H1 (cell line): ENCODE results near the gene MXI1. TPM values are rescaled to one million over a fixed set of nuclear protein-coding genes. Genes with fewer than 3 reads are reported as not detected.

Experiments used
- CTCF ChIA-PET: fragments of 300-600 bp; sonication (Branson Sonifier 250); formaldehyde crosslinking; loops from one replicate; lab custom pipeline; 2021; ENCODE audit not compliant: partially characterized antibody; lab: Charles Lee
- POLR2A ChIA-PET: fragments of 300-600 bp; sonication (Branson Sonifier 250); formaldehyde crosslinking; loops from one replicate; lab custom pipeline; 2021; ENCODE audit warnings: inconsistent platforms; ENCODE audit not compliant: partially characterized antibody; lab: Charles Lee
- DNase-seq, 2 experiments: peaks; one replicate each; pipeline versions ENCODE4 v3.0.0 to v3.0.0-alpha.2; 2010 to 2022; ENCODE audit warnings: low spot score in 2 of 2, low read depth in 1 of 2, mixed read lengths in 1 of 2
- FAIRE-seq: peaks from 2 replicates; lab custom pipeline; 2011; peaks lifted over from hg19 to GRCh38; lab: Jason Lieb, UNC
- H2AFZ ChIP-seq: 2 replicates; pipeline ENCODE4 v1.8.1; 2012; ENCODE audit warnings: low read length, inconsistent platforms
- H2AK5ac ChIP-seq: 2 replicates; pipeline ENCODE4 v1.6.1; 2013; ENCODE audit warnings: low read depth, low read length
- H2BK120ac ChIP-seq: replicated peaks from 2 replicates; pipeline ENCODE3; 2013; ENCODE audit warnings: low read depth, low read length, inconsistent platforms
- H2BK12ac ChIP-seq: 2 replicates; pipeline ENCODE4 v1.6.1; 2013; ENCODE audit warnings: low read depth, low read length
- H2BK15ac ChIP-seq: 2 replicates; pipeline ENCODE4 v1.6.1; 2013; ENCODE audit warnings: low read length
- H2BK20ac ChIP-seq: 2 replicates; pipeline ENCODE4 v1.6.1; 2013; ENCODE audit warnings: low read length
- H2BK5ac ChIP-seq: 2 replicates; pipeline ENCODE4 v1.6.1; 2013; ENCODE audit warnings: low read depth, low read length
- H3K14ac ChIP-seq: 2 replicates; pipeline ENCODE4 v1.6.1; 2013; ENCODE audit warnings: inconsistent platforms; ENCODE audit not compliant: insufficient read length
- H3K18ac ChIP-seq: 2 replicates; pipeline ENCODE4 v1.6.1; 2013; ENCODE audit warnings: low read length; ENCODE audit errors: extremely low read depth
- H3K23ac ChIP-seq: 2 replicates; pipeline ENCODE4 v1.6.1; 2013; ENCODE audit warnings: inconsistent platforms; ENCODE audit not compliant: insufficient read length
- H3K23me2 ChIP-seq: 2 replicates; pipeline ENCODE4 v1.6.1; 2013; ENCODE audit warnings: low read depth, low read length
- H3K27ac ChIP-seq: 2 replicates; pipeline ENCODE4 v1.6.1; 2011; ENCODE audit warnings: low read depth, low read length, inconsistent platforms
- H3K27me3 ChIP-seq, 4 experiments: replicated peaks in 1 of 4; 1 replicate in 1 of 4; 2 replicates in 3 of 4; pipeline versions ENCODE4 v1.6.1 to v1.8.1; 2011 to 2013; ENCODE audit warnings: low read length in 3 of 4, mild to moderate bottlenecking in 3 of 4, inconsistent platforms in 2 of 4, mixed read lengths in 2 of 4, moderate library complexity in 1 of 4; ENCODE audit not compliant: control insufficient read depth in 3 of 4, insufficient read depth in 3 of 4; ENCODE audit errors: extremely low read depth in 1 of 4
- H3K36me3 ChIP-seq, 4 experiments: 2 replicates each; pipeline versions ENCODE4 v1.6.1 to v1.8.1; 2011 to 2013; ENCODE audit warnings: mild to moderate bottlenecking in 4 of 4, low read length in 3 of 4, moderate library complexity in 2 of 4, control low read depth in 1 of 4, inconsistent platforms in 1 of 4; ENCODE audit not compliant: insufficient read depth in 4 of 4, control insufficient read depth in 2 of 4
- H3K4ac ChIP-seq: replicated peaks from 2 replicates; pipeline ENCODE3; 2013; ENCODE audit warnings: low read length, low read depth, mixed read lengths, inconsistent platforms; ENCODE audit not compliant: insufficient read length
- H3K4me1 ChIP-seq, 4 experiments: replicated peaks in 1 of 4; 1 replicate in 1 of 4; 2 replicates in 3 of 4; pipeline versions ENCODE4 v1.6.1 to v1.8.1; 2011 to 2013; ENCODE audit warnings: low read length in 3 of 4, inconsistent platforms in 2 of 4, mixed read lengths in 1 of 4; ENCODE audit not compliant: insufficient read depth in 4 of 4, control insufficient read depth in 3 of 4
- H3K4me2 ChIP-seq, 2 experiments: 2 replicates each; pipeline versions ENCODE4 v1.6.1 to v1.8.1; 2011 to 2013; ENCODE audit warnings: low read depth in 2 of 2, low read length in 2 of 2, control low read depth in 1 of 2, inconsistent platforms in 1 of 2, mild to moderate bottlenecking in 1 of 2; ENCODE audit not compliant: insufficient read depth in 1 of 2
- H3K4me3 ChIP-seq, 4 experiments: fragments of 200-600, 300-600 bp in 1 of 4; sonication (generic), shearing (Covaris generic), sonication (Bioruptor Twin) in 1 of 4; 2 replicates each; pipeline versions ENCODE4 v1.5.1 to v1.8.1; 2011 to 2016; ENCODE audit warnings: low read length in 4 of 4, low read depth in 3 of 4, control low read depth in 2 of 4, inconsistent platforms in 2 of 4, mild to moderate bottlenecking in 2 of 4, mixed read lengths in 1 of 4, moderate library complexity in 1 of 4; ENCODE audit not compliant: insufficient read depth in 2 of 4; ENCODE audit errors: extremely low read depth in 1 of 4
- H3K56ac ChIP-seq: replicated peaks from 2 replicates; pipeline ENCODE3; 2013; ENCODE audit warnings: low read depth, mild to moderate bottlenecking, mixed read lengths, low read length, inconsistent platforms; ENCODE audit not compliant: insufficient read length
- H3K79me1 ChIP-seq: 2 replicates; pipeline ENCODE4 v1.6.1; 2013; ENCODE audit warnings: low read depth, low read length, control low read depth
- H3K79me2 ChIP-seq, 2 experiments: 2 replicates each; pipeline versions ENCODE4 v1.6.1 to v1.8.1; 2012 to 2013; ENCODE audit warnings: low read length in 2 of 2, mild to moderate bottlenecking in 2 of 2, inconsistent platforms in 1 of 2; ENCODE audit not compliant: insufficient read depth in 2 of 2, control insufficient read depth in 1 of 2
- H3K9ac ChIP-seq, 4 experiments: replicated peaks in 1 of 4; 1 replicate in 1 of 4; 2 replicates in 3 of 4; pipeline versions ENCODE4 v1.6.1 to v1.8.1; 2011 to 2013; ENCODE audit warnings: low read depth in 3 of 4, low read length in 3 of 4, control low read depth in 2 of 4, mild to moderate bottlenecking in 2 of 4, moderate library complexity in 2 of 4, inconsistent platforms in 1 of 4; ENCODE audit errors: extremely low read depth in 1 of 4
- H3K9me3 ChIP-seq, 2 experiments: 2 replicates each; pipeline versions ENCODE4 v1.6.1 to v1.8.1; 2012 to 2013; ENCODE audit warnings: mild to moderate bottlenecking in 2 of 2, moderate library complexity in 2 of 2, control low read depth in 1 of 2, inconsistent platforms in 1 of 2, low read depth in 1 of 2, low read length in 1 of 2, mixed read lengths in 1 of 2; ENCODE audit not compliant: insufficient read depth in 2 of 2
- H4K20me1 ChIP-seq, 2 experiments: replicated peaks in 1 of 2; 2 replicates each; pipeline versions ENCODE3 to v1.8.1; 2011 to 2013; ENCODE audit warnings: inconsistent platforms in 2 of 2, low read length in 2 of 2, mild to moderate bottlenecking in 1 of 2; ENCODE audit not compliant: insufficient read depth in 2 of 2, control insufficient read depth in 1 of 2
- H4K5ac ChIP-seq: 2 replicates; pipeline ENCODE4 v1.6.1; 2013; ENCODE audit warnings: low read length, low read depth, mixed read lengths, inconsistent platforms; ENCODE audit not compliant: insufficient read length
- H4K8ac ChIP-seq: 2 replicates; pipeline ENCODE4 v1.8.0; 2013; ENCODE audit warnings: mild to moderate bottlenecking, moderate library complexity, low read length, inconsistent platforms; ENCODE audit not compliant: insufficient read depth; ENCODE audit errors: extremely low read depth
- H4K91ac ChIP-seq: replicated peaks from 2 replicates; pipeline ENCODE3; 2013; ENCODE audit warnings: low read length, mixed read lengths, inconsistent platforms; ENCODE audit not compliant: insufficient read length
- CBX5 ChIP-seq: fragments of 300-800, 300-1000 bp; sonication (generic); IDR thresholded peaks from 2 replicates; pipeline ENCODE4 v1.7.1; 2016; ENCODE audit warnings: antibody characterized with exemption, low read length, low read depth
- CBX8 ChIP-seq: fragments of 300-800, 300-1000 bp; sonication (generic); IDR thresholded peaks from 2 replicates; pipeline ENCODE4 v1.7.1; 2016; ENCODE audit warnings: low read depth, low read length, borderline replicate concordance
- CHD1 ChIP-seq: IDR thresholded peaks from 2 replicates; pipeline ENCODE4 v1.6.1; 2012; ENCODE audit warnings: low read depth, low read length, improper control_type of control experiment
- CHD2 ChIP-seq: IDR thresholded peaks from 2 replicates; pipeline ENCODE4 v1.6.1; 2012; ENCODE audit warnings: low read length, improper control_type of control experiment
- CREB1 ChIP-seq: IDR thresholded peaks from 2 replicates; pipeline ENCODE4 v1.6.1; 2012; ENCODE audit warnings: inconsistent platforms
- EGR1 ChIP-seq: IDR thresholded peaks from 2 replicates; pipeline ENCODE4 v1.6.1; 2011; ENCODE audit warnings: low read depth, low read length, borderline replicate concordance
- EZH2 ChIP-seq: fragments of 200-600 bp; sonication (generic); IDR thresholded peaks from 2 replicates; pipeline ENCODE4 v1.7.1; 2012; ENCODE audit warnings: low read depth, mild to moderate bottlenecking, moderate library complexity, low read length, inconsistent platforms; ENCODE audit not compliant: severe bottlenecking
- GTF2F1 ChIP-seq: IDR thresholded peaks from 2 replicates; pipeline ENCODE4 v1.6.1; 2012; ENCODE audit warnings: low read depth, low read length, improper control_type of control experiment, borderline replicate concordance
- HDAC6 ChIP-seq: IDR thresholded peaks from one replicate; pipeline ENCODE4 v1.7.1; 2012; ENCODE audit warnings: low read depth, mild to moderate bottlenecking, inconsistent platforms, low read length, moderate library complexity
- JUN ChIP-seq: IDR thresholded peaks from 2 replicates; pipeline ENCODE4 v1.6.1; 2011; ENCODE audit warnings: low read depth, mild to moderate bottlenecking, improper control_type of control experiment, low read length
- KDM1A ChIP-seq: fragments of 200-600, 300-600 bp; sonication (generic); IDR thresholded peaks from 2 replicates; pipeline ENCODE4 v1.7.1; 2016; ENCODE audit warnings: mild to moderate bottlenecking, low read length, borderline replicate concordance
- SP1 ChIP-seq: IDR thresholded peaks from 2 replicates; pipeline ENCODE4 v1.6.1; 2011; ENCODE audit warnings: low read depth, low read length
- TAF1 ChIP-seq: IDR thresholded peaks from 2 replicates; pipeline ENCODE4 v1.6.1; 2011; ENCODE audit warnings: mild to moderate bottlenecking, low read depth, low read length
- TBP ChIP-seq: IDR thresholded peaks from 2 replicates; pipeline ENCODE4 v1.6.1; 2011; ENCODE audit warnings: low read depth, low read length, improper control_type of control experiment
- ZNF274 ChIP-seq: IDR thresholded peaks from 2 replicates; pipeline ENCODE4 v1.7.0; 2012; ENCODE audit warnings: low read length, borderline replicate concordance; ENCODE audit errors: extremely low read depth
- WGBS, 2 experiments: shearing (Covaris generic) in 1 of 2; methylation state at CpG; one replicate each; pipeline versions ENCODE4 v1.1.6 to v1.1.7; 2013 to 2015; ENCODE audit warnings: low lambda C conversion rate in 2 of 2, mixed read lengths in 2 of 2, inconsistent platforms in 1 of 2, low coverage in 1 of 2, missing lambda C conversion rate in 1 of 2; ENCODE audit not compliant: insufficient replicate concordance in 2 of 2, insufficient coverage in 1 of 2, insufficient read length in 1 of 2; ENCODE audit errors: extremely low coverage in 1 of 2, missing lambda C conversion rate in 1 of 2; 5-methylcytosine and 5-hydroxymethylcytosine counted together
- polyA plus RNA-seq, 7 experiments: library from polyadenylated mRNA; depleted of rRNA in 3 of 7; stranded (reverse) in 5 of 7; unstranded in 2 of 7; fragments of >200 nt in 5 of 7; fragments of 200-250 nt in 2 of 7; gene quantifications; 1 replicate in 5 of 7; 2 replicates in 1 of 7; 4 replicates in 1 of 7; pipeline versions ENCODE4 v1.2.1 to v1.2.3, GENCODE V29; 2011 to 2013; ENCODE audit warnings: missing spikeins in 2 of 7, mixed read lengths in 2 of 7
- total RNA-seq: library from RNA; stranded (reverse); fragmentation: NEBNext Ultra II Directional; extraction: Animal tissue kit (Norgen Biotek cat#: 25700); gene quantifications from 2 replicates; pipeline ENCODE4 v1.2.1, GENCODE V29; 2021

The MXI1 gene
- total and polyA plus RNA-seq, 2 of the 8 experiments (the other 6 are each of a cell fraction or from before 2014, with no cell fraction given), result 5.7 to 8.8 TPM

DNA sequence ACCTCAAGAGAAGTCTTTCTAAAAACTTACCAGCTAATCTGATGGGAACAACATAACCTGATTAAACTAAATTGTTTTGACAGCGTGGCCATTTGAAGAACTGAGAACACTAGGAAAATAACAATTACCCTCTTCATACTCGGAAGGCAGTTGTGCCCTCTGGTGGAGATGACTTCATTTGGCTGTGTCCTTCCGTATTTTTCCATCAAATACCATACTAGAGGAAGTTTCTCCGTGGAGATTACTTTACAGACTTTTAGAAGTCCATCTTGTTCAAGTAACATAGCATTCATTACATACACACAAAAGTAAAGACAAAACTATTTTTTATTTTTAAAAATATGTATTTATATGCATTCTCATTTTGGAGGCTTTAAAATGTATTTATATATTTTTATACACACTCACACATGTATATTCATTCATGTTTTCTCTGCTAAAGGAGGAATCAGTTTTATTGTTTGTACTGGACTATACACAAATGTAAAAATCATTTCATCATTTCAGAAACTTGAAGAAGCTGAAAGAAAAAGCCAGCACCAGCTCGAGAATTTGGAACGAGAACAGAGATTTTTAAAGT lies 72.1 kb downstream of the MXI1 start:
- 53% methylated on average over 6 of the region's 6 CpGs; no CpG with 5 or more reads in 1 of the 2 experiments for WGBS, 2 experiments
- H3K79me1 ChIP-seq, result no peaks in the 10 kb centered on the region
- H2AFZ ChIP-seq, result no peak overlapping the region
- H4K8ac ChIP-seq, result no peak overlapping the region
- H4K5ac ChIP-seq, result no peak overlapping the region
- no peak overlapping the region for H3K18ac ChIP-seq
- H3K4ac ChIP-seq, result no peak overlapping the region
- no peak overlapping the region for H3K27ac ChIP-seq
- no peak overlapping the region for H2BK5ac ChIP-seq
- H3K79me2 ChIP-seq, result no peaks in the 10 kb centered on the region
- no peak for DNase-seq
- H2BK120ac ChIP-seq, result no peak overlapping the region
- H2BK20ac ChIP-seq, result no peak overlapping the region
- POLR2A ChIA-PET, result interaction anchor here (0.9 to 1.6 kb wide), 2 partner anchors 10 to 23 kb away, joined by 3 to 4 read pairs; no protein-coding TSS in a partner anchor
- H3K14ac ChIP-seq, result no peak overlapping the region
- no peaks in the 10 kb centered on the region; a peak in 1 of 8 replicates for H3K36me3 ChIP-seq
- peak; percentile 90 for FAIRE-seq
- H3K23me2 ChIP-seq, result no peaks in the 10 kb centered on the region
- CTCF ChIA-PET, result interaction anchor here (0.7 to 3.7 kb wide), 32 partner anchors 8 to 395 kb away, joined by 3 to 47 read pairs (median 4); partner anchors contain the start of gene MXI1
- no peak overlapping the region for H4K91ac ChIP-seq
- H3K27me3 ChIP-seq, result no peaks in the 10 kb centered on the region
- H2BK12ac ChIP-seq, result no peak overlapping the region
- H3K56ac ChIP-seq, result no peak overlapping the region
- no peak overlapping the region for H2BK15ac ChIP-seq
- no peaks in the 10 kb centered on the region for H4K20me1 ChIP-seq
- H3K23ac ChIP-seq, result no peak overlapping the region
- no peak overlapping the region for H3K9ac ChIP-seq
- no peaks in the 10 kb centered on the region for H3K9me3 ChIP-seq
- no peak overlapping the region for H2AK5ac ChIP-seq
- no peak overlapping the region for H3K4me3 ChIP-seq
- no peak overlapping the region for H3K4me2 ChIP-seq
- H3K4me1 ChIP-seq, result no peaks in the 10 kb centered on the region
- TF ChIP-seq CBX5 (no peak), TBP (no peak), HDAC6 (no peak), EGR1 (no peak), GTF2F1 (no peak), CHD2 (no peak), TAF1 (no peak), SP1 (0 out of 2 replicates have a peak, but pooled peaks have one; percentile 40), CHD1 (no peak), ZNF274 (no peak), CBX8 (no peak), JUN (no peak), CREB1 (no peak), EZH2 (no peak), KDM1A (no peak)
